HepG2 (cell line): ENCODE results near the gene USP14. TPM values are rescaled to one million over a fixed set of nuclear protein-coding genes. Genes with fewer than 3 reads are reported as not detected.

Experiments
- BORCS8-MEF2B ChIP-seq: sonication (generic); formaldehyde crosslinking; IDR thresholded peaks from 2 replicates; pipeline ENCODE4 v1.8.0; 2022; ENCODE audit warnings: mild to moderate bottlenecking, missing genetic modification reagents
- ERF ChIP-seq: IDR thresholded peaks from 2 replicates; pipeline ENCODE4 v1.6.1; 2018; ENCODE audit warnings: missing biosample characterization, missing genetic modification reagents
- HCFC1 ChIP-seq: fragments of 150-350 bp; IDR thresholded peaks from 2 replicates; pipeline ENCODE4 v1.6.1; 2014; ENCODE audit warnings: low read depth, low read length
- HNRNPL ChIP-seq: fragments of 200-400 bp; formaldehyde crosslinking; IDR thresholded peaks from 2 replicates; pipeline ENCODE4 v1.6.1; 2017; ENCODE audit warnings: mild to moderate bottlenecking, low read depth, low read length
- ISL2 ChIP-seq: sonication (generic); formaldehyde crosslinking; IDR thresholded peaks from 2 replicates; pipeline ENCODE4 v1.5.0; 2020; ENCODE audit warnings: missing genetic modification reagents
- MLLT10 ChIP-seq: sonication (generic); formaldehyde crosslinking; IDR thresholded peaks from 2 replicates; pipeline ENCODE4 v1.4.0; 2020; ENCODE audit warnings: missing genetic modification reagents
- MXD4 ChIP-seq: IDR thresholded peaks from 2 replicates; pipeline ENCODE4 v1.6.1; 2016; ENCODE audit warnings: mild to moderate bottlenecking, missing biosample characterization, missing genetic modification reagents
- NCOR1 ChIP-seq: fragments of 200-600 bp; sonication (generic); IDR thresholded peaks from 2 replicates; pipeline ENCODE4 v1.7.0; 2017; ENCODE audit warnings: antibody characterized with exemption, low read length, borderline replicate concordance
- PAF1 ChIP-seq: IDR thresholded peaks from 2 replicates; pipeline ENCODE4 v1.6.1; 2016; ENCODE audit warnings: missing genetic modification reagents, missing compliant biosample characterization
- RBFOX2 ChIP-seq: fragments of 200-400 bp; formaldehyde crosslinking; IDR thresholded peaks from 2 replicates; pipeline ENCODE4 v1.6.1; 2017; ENCODE audit warnings: low read depth, mild to moderate bottlenecking, low read length
- RBM39 ChIP-seq: fragments of 200-400 bp; formaldehyde crosslinking; IDR thresholded peaks from one replicate; pipeline ENCODE4 v1.6.1; 2018; ENCODE audit warnings: antibody characterized with exemption, mild to moderate bottlenecking, low read depth, low read length; ENCODE audit not compliant: poor library complexity, severe bottlenecking
- RERE ChIP-seq: IDR thresholded peaks from 2 replicates; pipeline ENCODE4 v1.6.1; 2016; ENCODE audit warnings: low read depth, missing genetic modification reagents, missing compliant biosample characterization
- SP2 ChIP-seq: sonication (generic); formaldehyde crosslinking; IDR thresholded peaks from 2 replicates; pipeline ENCODE4 v1.5.1; 2020; ENCODE audit warnings: mild to moderate bottlenecking, missing genetic modification reagents
- TFAP4 ChIP-seq: sonication (generic); IDR thresholded peaks from 2 replicates; pipeline ENCODE4 v1.6.1; 2016; ENCODE audit warnings: low read depth, borderline replicate concordance
- U2AF2 ChIP-seq: fragments of 200-400 bp; formaldehyde crosslinking; IDR thresholded peaks from 2 replicates; pipeline ENCODE4 v1.6.1; 2017; ENCODE audit warnings: low read depth, mild to moderate bottlenecking, low read length
- ZBTB2 ChIP-seq: sonication (generic); formaldehyde crosslinking; IDR thresholded peaks from 2 replicates; pipeline ENCODE4 v1.8.0; 2022; ENCODE audit warnings: low read depth, missing genetic modification reagents
- ZNF326 ChIP-seq: sonication (generic); formaldehyde crosslinking; IDR thresholded peaks from 2 replicates; pipeline ENCODE4 v1.4.0; 2020; ENCODE audit warnings: missing genetic modification reagents, borderline replicate concordance
- ZNF530 ChIP-seq: sonication (generic); formaldehyde crosslinking; IDR thresholded peaks from 2 replicates; pipeline ENCODE4 v1.5.0; 2020; ENCODE audit warnings: low read depth, mild to moderate bottlenecking, missing genetic modification reagents
- ZNF788 ChIP-seq: sonication (generic); formaldehyde crosslinking; IDR thresholded peaks from 2 replicates; pipeline ENCODE4 v1.5.0; 2020; ENCODE audit warnings: mild to moderate bottlenecking, missing genetic modification reagents, borderline replicate concordance
- ZSCAN20 ChIP-seq: sonication (generic); formaldehyde crosslinking; IDR thresholded peaks from 2 replicates; pipeline ENCODE4 v1.4.0; 2020; ENCODE audit warnings: missing genetic modification reagents, mild to moderate bottlenecking, borderline replicate concordance
- polyA plus RNA-seq, 8 experiments: library from polyadenylated mRNA; depleted of rRNA in 3 of 8; stranded (reverse) in 7 of 8; unstranded in 1 of 8; fragments of >200 nt; fragmentation: Illumina TruSeq in 4 of 8; extraction: Trizol in 4 of 8; gene quantifications; 2 replicates each; pipeline versions ENCODE4 v1.2.1 to v1.2.3, GENCODE V29; 2011 to 2016; ENCODE audit warnings: low read depth in 4 of 8, missing spikeins in 1 of 8, mixed read lengths in 1 of 8; ENCODE audit not compliant: insufficient read depth in 1 of 8
- total RNA-seq, 5 experiments: library from RNA; depleted of rRNA; stranded (reverse); fragments of >200 nt; fragmentation: Illumina TruSeq; extraction: Trizol; gene quantifications; 2 replicates each; pipeline ENCODE4 v1.2.3, GENCODE V29; 2016; ENCODE audit warnings: low read depth in 1 of 5
- TF ChIP-seq, protein P1 (sequence below): sonication (generic); formaldehyde crosslinking; IDR thresholded peaks from 2 replicates; pipeline ENCODE4 v1.4.0; 2020; ENCODE audit warnings: missing genetic modification reagents, borderline replicate concordance

The USP14 gene
- total and polyA plus RNA-seq, 2 of the 13 experiments (the other 11 are each of a cell fraction or from before 2014, with no cell fraction given) = 14.7 to 16.6 TPM

- TF ChIP-seq HCFC1 (peak; percentile 54; the same call in 1 of the 2 replicates), ZNF530 (peak; percentile 92), ISL2 (CRISPR knock-in tag) (peak; percentile 43; the same call in 1 of the 2 replicates), ZNF326 (CRISPR knock-in tag) (no peak), ZNF788 (peak; percentile 88), HNRNPL (no peak), ZBTB2 (peak; percentile 71), ERF (CRISPR knock-in tag) (peak; percentile 96), SP2 (peak; percentile 85), MLLT10 (CRISPR knock-in tag) (no peak), BORCS8-MEF2B (peak; percentile 92), NCOR1 (no peak), ZSCAN20 (CRISPR knock-in tag) (peak; percentile 93), PAF1 (CRISPR knock-in tag) (no peak), RERE (CRISPR knock-in tag) (no peak), TFAP4 (no peak; the same call in 1 of the 2 replicates), RBFOX2 (peak; percentile 91), U2AF2 (no peak), RBM39 (no peak), MXD4 (CRISPR knock-in tag) (peak; percentile 94)
- TF ChIP-seq, protein P1, sequence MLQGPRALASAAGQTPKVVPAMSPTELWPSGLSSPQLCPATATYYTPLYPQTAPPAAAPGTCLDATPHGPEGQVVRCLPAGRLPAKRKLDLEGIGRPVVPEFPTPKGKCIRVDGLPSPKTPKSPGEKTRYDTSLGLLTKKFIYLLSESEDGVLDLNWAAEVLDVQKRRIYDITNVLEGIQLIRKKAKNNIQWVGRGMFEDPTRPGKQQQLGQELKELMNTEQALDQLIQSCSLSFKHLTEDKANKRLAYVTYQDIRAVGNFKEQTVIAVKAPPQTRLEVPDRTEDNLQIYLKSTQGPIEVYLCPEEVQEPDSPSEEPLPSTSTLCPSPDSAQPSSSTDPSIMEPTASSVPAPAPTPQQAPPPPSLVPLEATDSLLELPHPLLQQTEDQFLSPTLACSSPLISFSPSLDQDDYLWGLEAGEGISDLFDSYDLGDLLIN = peak; percentile 82; the same call in 1 of the 2 replicates
Observed at GRCh38 chr18:158128-159036, at the start of gene USP14 (continued).
